NCI-H2196 (cell line): ENCODE results near the gene LANCL1.

Experiments
- DNase-seq: peaks from one replicate; lab custom pipeline; 2025; ENCODE audit not compliant: unreplicated experiment; lab: John Stamatoyannopoulos, UW

The LANCL1 gene

GRCh38 chr2:210476194-210477128 is at the start of gene LANCL1:
Gene LANCL1 (minus strand): TSS chr2:210476759. CDS start chr2:210476396, 363 bp downstream.
- DNase-seq, result peak; percentile 87

GRCh38 chr2:210524533-210524932 is 48.0 kb upstream of the LANCL1 start:
- DNase-seq, result no peak

GRCh38 chr2:210523650-210524289 is 47.2 kb upstream of the LANCL1 start:
- DNase-seq, result no peak

GRCh38 chr2:210522399-210522798 is 45.8 kb upstream of the LANCL1 start:
- DNase-seq, result no peak

- DNase-seq, result no peak
Observed at GRCh38 chr2:210519594-210519993, 43.0 kb upstream of the LANCL1 start.

GRCh38 chr2:210517264-210517663 is 40.7 kb upstream of the LANCL1 start:
- DNase-seq, result no peak

GRCh38 chr2:210515911-210516310 is 39.4 kb upstream of the LANCL1 start:
- DNase-seq, result no peak

GRCh38 chr2:210503725-210504191 is 27.2 kb upstream of the LANCL1 start:
- DNase-seq, result no peak

- peak; percentile 42 for DNase-seq
Observed at GRCh38 chr2:210503001-210503623, 26.6 kb upstream of the LANCL1 start.

- no peak for DNase-seq
Observed at GRCh38 chr2:210496512-210496911, 20.0 kb upstream of the LANCL1 start.

- DNase-seq, result no peak
Observed at GRCh38 chr2:210493528-210493927, 17.0 kb upstream of the LANCL1 start.

GRCh38 chr2:210481601-210482175 is 5.1 kb upstream of the LANCL1 start:
- no peak for DNase-seq

- DNase-seq, result no peak
Observed at GRCh38 chr2:210480764-210481163, 4.2 kb upstream of the LANCL1 start.

- DNase-seq, result no peak
Observed at GRCh38 chr2:210480079-210480478, 3.5 kb upstream of the LANCL1 start.

GRCh38 chr2:210478661-210479060 is 2.1 kb upstream of the LANCL1 start:
- no peak for DNase-seq

GRCh38 chr2:210477496-210477895 is 937 bp upstream of the LANCL1 start:
- no peak for DNase-seq

- no peak for DNase-seq
Observed at GRCh38 chr2:210475706-210476105, 853 bp downstream of the LANCL1 start.

- DNase-seq, result no peak
Observed at GRCh38 chr2:210474776-210475175, 1.8 kb downstream of the LANCL1 start.

GRCh38 chr2:210461401-210461800 is 15.2 kb downstream of the LANCL1 start:
- DNase-seq, result peak; percentile 21

GRCh38 chr2:210460322-210461227 is 16.0 kb downstream of the LANCL1 start:
- DNase-seq, result no peak
